ENCODE data around the gene RHOF. TPM values are rescaled to one million over a fixed set of nuclear protein-coding genes. Genes with fewer than 3 reads are reported as not detected.
A peak's percentile ranks its signal among the peaks of the same experiment; 100 is the strongest.

The RHOF gene
- total RNA-seq, 1 donor from 2014 or later, result 16.5 TPM

GRCh38 chr12:121810234-121810817, 16.8 kb upstream of the RHOF start:
- H3K36me3 ChIP-seq, result peaks cover 0 to 41% of the 10 kb centered on the region in 2 donors
- H3K4me1 ChIP-seq, result peaks cover 69% of the 10 kb centered on the region
- peak overlapping the region; percentile 94 for H3K27ac ChIP-seq
- peak overlapping the region in 1 of 2 donors; percentile 74 for H3K4me3 ChIP-seq
- intact Hi-C loops (cut with DNase I), result no loop called here
- TF ChIP-seq CTCF (IDR thresholded peaks at IDR 0.05) (no peak), POLR2A (IDR thresholded peaks at IDR 0.05) (no peak), POLR2AphosphoS5 (IDR thresholded peaks at IDR 0.05; ENCODE audit: insufficient read depth in 1 of 2, low read depth in 1 of 2) (no peak)
- no peaks in the 10 kb centered on the region for H3K9me3 ChIP-seq
- H3K27me3 ChIP-seq, result no peaks in the 10 kb centered on the region
- DNase-seq (ENCODE audit: extremely low spot score in 2 of 2), result no peak

GRCh38 chr12:121809712-121810116, 16.2 kb upstream of the RHOF start:
- Histone ChIP-seq H3K9me3 (no peaks in the 10 kb centered on the region), H3K4me1 (peaks cover 75% of the 10 kb centered on the region), H3K27ac (no peak overlapping the region), H3K4me3 (no peak overlapping the region), H3K36me3 (peaks cover 0 to 35% of the 10 kb centered on the region in 2 donors), H3K27me3 (no peaks in the 10 kb centered on the region)
- intact Hi-C loops (cut with DNase I), result no loop called here
- TF ChIP-seq CTCF (IDR thresholded peaks at IDR 0.05) (no peak), POLR2A (IDR thresholded peaks at IDR 0.05) (no peak), POLR2AphosphoS5 (IDR thresholded peaks at IDR 0.05; ENCODE audit: insufficient read depth in 1 of 2, low read depth in 1 of 2) (no peak)
- no peak for DNase-seq (ENCODE audit: extremely low spot score in 2 of 2)

GRCh38 chr12:121808623-121809022, 15.1 kb upstream of the RHOF start:
- Histone ChIP-seq H3K36me3 (peaks cover 0 to 30% of the 10 kb centered on the region in 2 donors), H3K4me1 (peaks cover 71% of the 10 kb centered on the region), H3K27ac (no peak overlapping the region), H3K4me3 (no peak overlapping the region), H3K9me3 (no peaks in the 10 kb centered on the region), H3K27me3 (no peaks in the 10 kb centered on the region)
- intact Hi-C loops (cut with DNase I), result no loop called here
- DNase-seq (ENCODE audit: extremely low spot score in 2 of 2), result no peak
- TF ChIP-seq POLR2A (IDR thresholded peaks at IDR 0.05) (no peak), CTCF (IDR thresholded peaks at IDR 0.05) (no peak), POLR2AphosphoS5 (IDR thresholded peaks at IDR 0.05; ENCODE audit: insufficient read depth in 1 of 2, low read depth in 1 of 2) (no peak)

DNA sequence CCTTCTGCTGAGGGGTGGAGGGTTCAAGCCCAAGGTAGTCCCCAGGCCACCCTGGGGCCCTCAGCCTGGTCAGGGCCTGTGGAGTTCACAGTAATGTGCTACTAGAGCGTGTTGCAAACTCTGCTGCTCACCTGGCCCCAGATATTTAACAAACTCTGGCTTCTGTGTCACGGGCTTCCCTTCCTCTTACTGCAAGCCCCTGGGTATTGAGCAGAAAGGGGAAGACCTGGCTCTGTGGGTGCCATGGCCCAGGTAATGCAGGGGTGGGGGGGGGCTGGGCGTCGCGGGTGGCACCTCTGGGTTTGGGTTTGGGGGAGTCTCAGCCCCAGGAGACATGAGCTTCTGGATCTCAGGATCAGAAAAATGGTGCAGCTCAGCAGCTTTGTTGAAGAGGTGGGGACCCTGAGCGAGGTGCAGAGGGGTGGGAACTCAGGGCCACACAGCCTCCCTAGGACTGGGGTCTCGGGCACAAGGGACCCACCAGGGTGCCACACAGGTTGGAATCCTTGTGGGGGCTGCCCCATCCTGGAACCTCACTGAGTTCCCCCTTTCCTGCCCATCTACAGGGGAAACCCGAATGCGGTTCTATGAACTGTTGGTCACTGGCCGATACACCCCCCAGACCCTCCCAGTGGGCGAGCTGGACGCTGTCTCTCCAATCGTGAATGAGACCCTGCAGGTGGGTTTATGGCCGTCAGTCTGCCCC, 14.3 kb upstream of the RHOF start:
- Histone ChIP-seq H3K27ac (peak overlapping the region; percentile 100), H3K4me3 (no peak overlapping the region), H3K36me3 (peaks cover 0 to 30% of the 10 kb centered on the region in 2 donors), H3K4me1 (peaks cover 63% of the 10 kb centered on the region), H3K27me3 (no peaks in the 10 kb centered on the region), H3K9me3 (no peaks in the 10 kb centered on the region)
- TF ChIP-seq POLR2AphosphoS5 (IDR thresholded peaks at IDR 0.05; ENCODE audit: insufficient read depth in 1 of 2, low read depth in 1 of 2) (no peak), CTCF (IDR thresholded peaks at IDR 0.05) (no peak), POLR2A (IDR thresholded peaks at IDR 0.05) (no peak)
- intact Hi-C loops (cut with DNase I), result no loop called here
- no peak for DNase-seq (ENCODE audit: extremely low spot score in 2 of 2)

Data from vagina (tissue), 2 donors.